Omental fat pad (tissue), 4 donors: ENCODE data around the gene PLEKHD1. TPM values are rescaled to one million over a fixed set of nuclear protein-coding genes. Genes with fewer than 3 reads are reported as not detected.

Source experiments
- ATAC-seq: fragments of 150-250 bp; one replicate; pipeline ENCODE4 v1.9.1; 2016; ENCODE audit warnings: mild to moderate bottlenecking, moderate library complexity; ENCODE audit not compliant: low FRiP score
- DNase-seq: peaks from one replicate; pipeline ENCODE4 v3.0.0-alpha.2; 2019; ENCODE audit warnings: low spot score
- total RNA-seq, 4 donors: library from RNA; depleted of rRNA; stranded (reverse); fragments of >200 nt; gene quantifications; one replicate each; pipeline ENCODE4 v1.1.0, GENCODE V29; 2016
- TF ChIP-seq, protein P1 (sequence below), 3 donors: fragments of 450-650 bp; IDR thresholded peaks; one replicate each; pipeline ENCODE4 v1.5.1; 2016 to 2017; ENCODE audit warnings: antibody characterized with exemption in 3 of 3, mild to moderate bottlenecking in 3 of 3, moderate library complexity in 2 of 3

PLEKHD1 gene
- total RNA-seq, 4 donors from 2014 or later = 0.12 to 0.19 TPM; not detected in 2

- ATAC-seq (no peak), DNase-seq (no peak)
- TF ChIP-seq, protein P1, sequence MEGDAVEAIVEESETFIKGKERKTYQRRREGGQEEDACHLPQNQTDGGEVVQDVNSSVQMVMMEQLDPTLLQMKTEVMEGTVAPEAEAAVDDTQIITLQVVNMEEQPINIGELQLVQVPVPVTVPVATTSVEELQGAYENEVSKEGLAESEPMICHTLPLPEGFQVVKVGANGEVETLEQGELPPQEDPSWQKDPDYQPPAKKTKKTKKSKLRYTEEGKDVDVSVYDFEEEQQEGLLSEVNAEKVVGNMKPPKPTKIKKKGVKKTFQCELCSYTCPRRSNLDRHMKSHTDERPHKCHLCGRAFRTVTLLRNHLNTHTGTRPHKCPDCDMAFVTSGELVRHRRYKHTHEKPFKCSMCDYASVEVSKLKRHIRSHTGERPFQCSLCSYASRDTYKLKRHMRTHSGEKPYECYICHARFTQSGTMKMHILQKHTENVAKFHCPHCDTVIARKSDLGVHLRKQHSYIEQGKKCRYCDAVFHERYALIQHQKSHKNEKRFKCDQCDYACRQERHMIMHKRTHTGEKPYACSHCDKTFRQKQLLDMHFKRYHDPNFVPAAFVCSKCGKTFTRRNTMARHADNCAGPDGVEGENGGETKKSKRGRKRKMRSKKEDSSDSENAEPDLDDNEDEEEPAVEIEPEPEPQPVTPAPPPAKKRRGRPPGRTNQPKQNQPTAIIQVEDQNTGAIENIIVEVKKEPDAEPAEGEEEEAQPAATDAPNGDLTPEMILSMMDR (IDR thresholded peaks at IDR 0.05) = no peak
Measured at GRCh38 chr14:69560826-69561225, 76.3 kb downstream of the PLEKHD1 start.

- ATAC-seq = no peak
- TF ChIP-seq, protein P1 (IDR thresholded peaks at IDR 0.05) = no peak
- no peak for DNase-seq
Measured at GRCh38 chr14:69561893-69562292, 77.4 kb downstream of the PLEKHD1 start.

GRCh38 chr14:69567563-69567962 is 83.0 kb downstream of the PLEKHD1 start:
- TF ChIP-seq, protein P1 (IDR thresholded peaks at IDR 0.05) = no peak
- DNase-seq = no peak
- ATAC-seq = no peak

DNA sequence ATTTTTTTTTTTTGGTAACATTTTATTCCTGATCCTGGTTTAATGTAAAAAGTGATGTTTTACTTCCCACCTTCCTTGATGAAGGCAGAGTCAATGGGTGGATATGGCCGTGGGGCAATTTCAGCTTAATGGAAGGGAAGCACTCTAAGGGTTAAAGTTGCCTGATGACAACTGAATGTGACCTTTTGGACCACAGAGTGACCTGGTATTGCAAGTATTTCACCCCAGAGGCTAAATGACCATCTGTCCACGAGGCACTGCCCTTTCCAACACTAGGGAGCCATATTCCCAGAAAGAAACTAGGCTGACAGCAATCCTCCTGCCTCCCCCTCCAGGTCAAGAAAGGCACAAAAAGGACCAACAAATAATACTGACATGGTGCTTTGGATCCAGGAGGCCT is 85.3 kb downstream of the PLEKHD1 start:
- ATAC-seq (no peak), DNase-seq (no peak)
- TF ChIP-seq, protein P1 (IDR thresholded peaks at IDR 0.05) = no peak

GRCh38 chr14:69570836-69571330 is 86.4 kb downstream of the PLEKHD1 start:
- ATAC-seq = no peak
- no peak for DNase-seq
- TF ChIP-seq, protein P1 (IDR thresholded peaks at IDR 0.05) = no peak

- no peak for DNase-seq
- ATAC-seq = peak; percentile 3
- TF ChIP-seq, protein P1 (IDR thresholded peaks at IDR 0.05) = no peak
Measured at GRCh38 chr14:69571449-69572029, 87.0 kb downstream of the PLEKHD1 start.
